Stimulated activated CD4-positive, alpha-beta T cell treated with anti-CD3 and anti-CD28 coated beads, Interleukin-15, amount 100 ng/mL, for 24 hours (primary cell): ENCODE measurements around the gene CEMIP.
A peak's percentile ranks its signal among the peaks of the same experiment; 100 is the strongest.

Experiments used
- DNase-seq: peaks from one replicate; pipeline ENCODE4 v3.0.0-alpha.2; 2020

CEMIP gene

GRCh38 chr15:80936288-80937078, 157.3 kb downstream of the CEMIP start:
- DNase-seq: no peak

GRCh38 chr15:80937718-80938117, 158.5 kb downstream of the CEMIP start:
- DNase-seq: no peak

- DNase-seq: no peak
Measured at GRCh38 chr15:80939216-80939615, 160.0 kb downstream of the CEMIP start.

- DNase-seq: no peak
Measured at GRCh38 chr15:80940331-80940730, 161.2 kb downstream of the CEMIP start.

GRCh38 chr15:80940851-80941250, 161.7 kb downstream of the CEMIP start:
- DNase-seq: no peak

GRCh38 chr15:80942266-80942665, 163.1 kb downstream of the CEMIP start:
- DNase-seq: no peak

GRCh38 chr15:80942746-80943565, 163.8 kb downstream of the CEMIP start:
- no peak for DNase-seq

- DNase-seq: no peak
Measured at GRCh38 chr15:80944818-80945217, 165.6 kb downstream of the CEMIP start.

- DNase-seq: no peak
Measured at GRCh38 chr15:80945605-80946004, 166.4 kb downstream of the CEMIP start.

GRCh38 chr15:80946576-80946975, 167.4 kb downstream of the CEMIP start:
- DNase-seq: no peak

GRCh38 chr15:80948651-80949292, 169.6 kb downstream of the CEMIP start:
- DNase-seq: no peak

GRCh38 chr15:80949756-80950155, 170.6 kb downstream of the CEMIP start:
- no peak for DNase-seq

GRCh38 chr15:80950291-80951078, 171.3 kb downstream of the CEMIP start:
- no peak for DNase-seq

- no peak for DNase-seq
Measured at GRCh38 chr15:80951941-80952340, 172.8 kb downstream of the CEMIP start.

- no peak for DNase-seq
Measured at GRCh38 chr15:80953001-80953952, 174.1 kb downstream of the CEMIP start.

GRCh38 chr15:80953953-80954778, 175.0 kb downstream of the CEMIP start:
- DNase-seq: no peak

GRCh38 chr15:80955571-80956452, 176.6 kb downstream of the CEMIP start:
- DNase-seq: peak; percentile 79

- no peak for DNase-seq
Measured at GRCh38 chr15:80957556-80957955, 178.4 kb downstream of the CEMIP start.

GRCh38 chr15:80957976-80958375, 178.8 kb downstream of the CEMIP start:
- DNase-seq: no peak
